Measurements from ENCODE around the gene UBXN2A.

The UBXN2A gene

GRCh38 chr2:23915327-23915726 is 24.9 kb upstream of the UBXN2A start:
- Histone ChIP-seq H3K27me3 (ENCODE audit: control insufficient read depth in 2 of 2, insufficient read depth in 2 of 2, low read length in 2 of 2) (no peaks in the 10 kb centered on the region), H3K36me3 (ENCODE audit: control insufficient read depth in 2 of 2, insufficient read depth in 2 of 2, low read length in 2 of 2) (no peaks in the 10 kb centered on the region), H3K9ac (ENCODE audit: low read depth in 1 of 2, low read length in 2 of 2) (no peak overlapping the region), H3K4me1 (ENCODE audit: control insufficient read depth in 2 of 2, insufficient read depth in 2 of 2, low read length in 2 of 2) (peaks cover 0 to 3% of the 10 kb centered on the region in 2 donors), H3K9me3 (ENCODE audit: control insufficient read depth in 2 of 2, low read length in 2 of 2) (no peaks in the 10 kb centered on the region), H3K27ac (ENCODE audit: low read depth in 2 of 2, low read length in 2 of 2) (no peak overlapping the region), H3K4me3 (ENCODE audit: low read length in 2 of 2) (no peak overlapping the region)

GRCh38 chr2:23916727-23917405 is 23.4 kb upstream of the UBXN2A start:
- H3K9me3 ChIP-seq (ENCODE audit: control insufficient read depth in 2 of 2, low read length in 2 of 2): no peaks in the 10 kb centered on the region
- no peak overlapping the region for H3K27ac ChIP-seq (ENCODE audit: low read depth in 2 of 2, low read length in 2 of 2)
- H3K4me3 ChIP-seq (ENCODE audit: low read length in 2 of 2): no peak overlapping the region
- H3K9ac ChIP-seq (ENCODE audit: low read depth in 1 of 2, low read length in 2 of 2): no peak overlapping the region
- H3K4me1 ChIP-seq (ENCODE audit: control insufficient read depth in 2 of 2, insufficient read depth in 2 of 2, low read length in 2 of 2): peaks cover 3% of the 10 kb centered on the region in 2 donors
- no peaks in the 10 kb centered on the region for H3K27me3 ChIP-seq (ENCODE audit: control insufficient read depth in 2 of 2, insufficient read depth in 2 of 2, low read length in 2 of 2)
- no peaks in the 10 kb centered on the region for H3K36me3 ChIP-seq (ENCODE audit: control insufficient read depth in 2 of 2, insufficient read depth in 2 of 2, low read length in 2 of 2)

- peaks cover 3% of the 10 kb centered on the region in 2 donors for H3K4me1 ChIP-seq (ENCODE audit: control insufficient read depth in 2 of 2, insufficient read depth in 2 of 2, low read length in 2 of 2)
- H3K36me3 ChIP-seq (ENCODE audit: control insufficient read depth in 2 of 2, insufficient read depth in 2 of 2, low read length in 2 of 2): no peaks in the 10 kb centered on the region
Measured at GRCh38 chr2:23918837-23919489, 21.3 kb upstream of the UBXN2A start.

GRCh38 chr2:23924589-23925359 is 15.5 kb upstream of the UBXN2A start:
- Histone ChIP-seq H3K4me3 (ENCODE audit: low read length in 2 of 2) (peak overlapping the region; percentile 1 to 90), H3K27ac (ENCODE audit: low read depth in 2 of 2, low read length in 2 of 2) (no peak overlapping the region), H3K9me3 (ENCODE audit: control insufficient read depth in 2 of 2, low read length in 2 of 2) (no peaks in the 10 kb centered on the region), H3K27me3 (ENCODE audit: control insufficient read depth in 2 of 2, insufficient read depth in 2 of 2, low read length in 2 of 2) (no peaks in the 10 kb centered on the region), H3K9ac (ENCODE audit: low read depth in 1 of 2, low read length in 2 of 2) (peak overlapping the region in 1 of 2 donors; percentile 99), H3K4me1 (ENCODE audit: control insufficient read depth in 2 of 2, insufficient read depth in 2 of 2, low read length in 2 of 2) (peaks cover 13% of the 10 kb centered on the region in 2 donors), H3K36me3 (ENCODE audit: control insufficient read depth in 2 of 2, insufficient read depth in 2 of 2, low read length in 2 of 2) (no peaks in the 10 kb centered on the region)

More at GRCh38 chr2:23918837-23919489, 21.3 kb upstream of the UBXN2A start:
- Histone ChIP-seq H3K27ac (ENCODE audit: low read depth in 2 of 2, low read length in 2 of 2) (no peak overlapping the region), H3K9me3 (ENCODE audit: control insufficient read depth in 2 of 2, low read length in 2 of 2) (no peaks in the 10 kb centered on the region), H3K4me3 (ENCODE audit: low read length in 2 of 2) (no peak overlapping the region), H3K9ac (ENCODE audit: low read depth in 1 of 2, low read length in 2 of 2) (no peak overlapping the region), H3K27me3 (ENCODE audit: control insufficient read depth in 2 of 2, insufficient read depth in 2 of 2, low read length in 2 of 2) (no peaks in the 10 kb centered on the region)

- Histone ChIP-seq H3K9me3 (ENCODE audit: control insufficient read depth in 2 of 2, low read length in 2 of 2) (no peaks in the 10 kb centered on the region), H3K27ac (ENCODE audit: low read depth in 2 of 2, low read length in 2 of 2) (peak overlapping the region; percentile 98 to 100), H3K36me3 (ENCODE audit: control insufficient read depth in 2 of 2, insufficient read depth in 2 of 2, low read length in 2 of 2) (no peaks in the 10 kb centered on the region), H3K4me1 (ENCODE audit: control insufficient read depth in 2 of 2, insufficient read depth in 2 of 2, low read length in 2 of 2) (peaks cover 13% of the 10 kb centered on the region in 2 donors), H3K9ac (ENCODE audit: low read depth in 1 of 2, low read length in 2 of 2) (peak overlapping the region; percentile 90 to 99), H3K4me3 (ENCODE audit: low read length in 2 of 2) (peak overlapping the region; percentile 90 to 94), H3K27me3 (ENCODE audit: control insufficient read depth in 2 of 2, insufficient read depth in 2 of 2, low read length in 2 of 2) (no peaks in the 10 kb centered on the region)
Measured at GRCh38 chr2:23925702-23926289, 14.5 kb upstream of the UBXN2A start.

GRCh38 chr2:23926290-23926749 is 13.9 kb upstream of the UBXN2A start:
- Histone ChIP-seq H3K27ac (ENCODE audit: low read depth in 2 of 2, low read length in 2 of 2) (peak overlapping the region; percentile 98 to 100), H3K27me3 (ENCODE audit: control insufficient read depth in 2 of 2, insufficient read depth in 2 of 2, low read length in 2 of 2) (no peaks in the 10 kb centered on the region), H3K4me3 (ENCODE audit: low read length in 2 of 2) (peak overlapping the region; percentile 90 to 94), H3K9me3 (ENCODE audit: control insufficient read depth in 2 of 2, low read length in 2 of 2) (no peaks in the 10 kb centered on the region), H3K9ac (ENCODE audit: low read depth in 1 of 2, low read length in 2 of 2) (peak overlapping the region; percentile 90 to 99), H3K36me3 (ENCODE audit: control insufficient read depth in 2 of 2, insufficient read depth in 2 of 2, low read length in 2 of 2) (no peaks in the 10 kb centered on the region), H3K4me1 (ENCODE audit: control insufficient read depth in 2 of 2, insufficient read depth in 2 of 2, low read length in 2 of 2) (peaks cover 10 to 13% of the 10 kb centered on the region in 2 donors)

- H3K4me3 ChIP-seq (ENCODE audit: low read length in 2 of 2): peak within 1 kb of the TSS; percentile 90 to 94
- no peaks in the 10 kb centered on the region for H3K36me3 ChIP-seq (ENCODE audit: control insufficient read depth in 2 of 2, insufficient read depth in 2 of 2, low read length in 2 of 2)
- peaks cover 10 to 13% of the 10 kb centered on the region in 2 donors for H3K4me1 ChIP-seq (ENCODE audit: control insufficient read depth in 2 of 2, insufficient read depth in 2 of 2, low read length in 2 of 2)
- H3K27ac ChIP-seq (ENCODE audit: low read depth in 2 of 2, low read length in 2 of 2): peak within 1 kb of the TSS; percentile 98 to 100
- H3K9me3 ChIP-seq (ENCODE audit: control insufficient read depth in 2 of 2, low read length in 2 of 2): no peaks in the 10 kb centered on the region
- H3K27me3 ChIP-seq (ENCODE audit: control insufficient read depth in 2 of 2, insufficient read depth in 2 of 2, low read length in 2 of 2): no peaks in the 10 kb centered on the region
- H3K9ac ChIP-seq (ENCODE audit: low read depth in 1 of 2, low read length in 2 of 2): peak within 1 kb of the TSS; percentile 97 to 99
Measured at GRCh38 chr2:23926750-23927571, 13.3 kb upstream of the UBXN2A start, which contains the start of gene ATAD2B. Gene ATAD2B, minus strand, starts transcription at chr2:23927123. Its CDS starts 353 bp downstream, at chr2:23926770.

- Histone ChIP-seq H3K27ac (ENCODE audit: low read depth in 2 of 2, low read length in 2 of 2) (no peak overlapping the region), H3K9ac (ENCODE audit: low read depth in 1 of 2, low read length in 2 of 2) (no peak overlapping the region), H3K4me3 (ENCODE audit: low read length in 2 of 2) (no peak overlapping the region), H3K36me3 (ENCODE audit: control insufficient read depth in 2 of 2, insufficient read depth in 2 of 2, low read length in 2 of 2) (no peaks in the 10 kb centered on the region), H3K9me3 (ENCODE audit: control insufficient read depth in 2 of 2, low read length in 2 of 2) (no peaks in the 10 kb centered on the region), H3K27me3 (ENCODE audit: control insufficient read depth in 2 of 2, insufficient read depth in 2 of 2, low read length in 2 of 2) (no peaks in the 10 kb centered on the region), H3K4me1 (ENCODE audit: control insufficient read depth in 2 of 2, insufficient read depth in 2 of 2, low read length in 2 of 2) (peaks cover under 1 to 2% of the 10 kb centered on the region in 2 donors)
Measured at GRCh38 chr2:23934259-23934658, 6.0 kb upstream of the UBXN2A start.

All from mucosa of rectum (tissue), 2 donors.